GM12875 (cell line): ENCODE data around the gene RYR1.

Experiments used
- H3K4me3 ChIP-seq: one replicate; pipeline ENCODE4 v1.5.1; 2011; ENCODE audit warnings: low read depth, low read length, control low read depth
- TF ChIP-seq, protein P1 (sequence below): IDR thresholded peaks from 2 replicates; pipeline ENCODE4 v1.5.1; 2011; ENCODE audit warnings: low read depth, mild to moderate bottlenecking, control low read depth, inconsistent platforms, low read length, moderate library complexity, borderline replicate concordance; ENCODE audit not compliant: insufficient read depth

Gene RYR1

GRCh38 chr19:38458991-38459390 lies 25.5 kb downstream of the RYR1 start:
- TF ChIP-seq, protein P1, sequence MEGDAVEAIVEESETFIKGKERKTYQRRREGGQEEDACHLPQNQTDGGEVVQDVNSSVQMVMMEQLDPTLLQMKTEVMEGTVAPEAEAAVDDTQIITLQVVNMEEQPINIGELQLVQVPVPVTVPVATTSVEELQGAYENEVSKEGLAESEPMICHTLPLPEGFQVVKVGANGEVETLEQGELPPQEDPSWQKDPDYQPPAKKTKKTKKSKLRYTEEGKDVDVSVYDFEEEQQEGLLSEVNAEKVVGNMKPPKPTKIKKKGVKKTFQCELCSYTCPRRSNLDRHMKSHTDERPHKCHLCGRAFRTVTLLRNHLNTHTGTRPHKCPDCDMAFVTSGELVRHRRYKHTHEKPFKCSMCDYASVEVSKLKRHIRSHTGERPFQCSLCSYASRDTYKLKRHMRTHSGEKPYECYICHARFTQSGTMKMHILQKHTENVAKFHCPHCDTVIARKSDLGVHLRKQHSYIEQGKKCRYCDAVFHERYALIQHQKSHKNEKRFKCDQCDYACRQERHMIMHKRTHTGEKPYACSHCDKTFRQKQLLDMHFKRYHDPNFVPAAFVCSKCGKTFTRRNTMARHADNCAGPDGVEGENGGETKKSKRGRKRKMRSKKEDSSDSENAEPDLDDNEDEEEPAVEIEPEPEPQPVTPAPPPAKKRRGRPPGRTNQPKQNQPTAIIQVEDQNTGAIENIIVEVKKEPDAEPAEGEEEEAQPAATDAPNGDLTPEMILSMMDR = no peak
- no peak overlapping the region for H3K4me3 ChIP-seq

DNA sequence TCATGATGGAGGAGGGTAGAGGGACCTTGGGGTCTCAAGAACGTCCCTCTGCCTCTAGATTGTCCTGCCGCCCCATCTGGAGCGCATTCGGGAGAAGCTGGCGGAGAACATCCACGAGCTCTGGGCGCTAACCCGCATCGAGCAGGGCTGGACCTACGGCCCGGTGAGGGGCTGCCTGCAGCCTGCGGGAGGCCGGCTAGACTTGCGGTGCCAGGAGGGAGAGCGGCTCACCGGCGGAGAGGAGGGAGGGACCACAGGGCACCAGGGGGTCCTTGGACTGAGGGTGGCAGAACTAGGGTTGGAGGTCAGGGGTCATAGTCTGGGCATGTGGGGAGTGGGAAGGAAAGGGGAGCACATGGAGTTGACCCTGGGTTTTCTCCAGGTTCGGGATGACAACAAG lies 29.9 kb downstream of the RYR1 start:
- TF ChIP-seq, protein P1 = no peak
- no peak overlapping the region for H3K4me3 ChIP-seq

GRCh38 chr19:38464421-38465082 lies 31.1 kb downstream of the RYR1 start:
- TF ChIP-seq, protein P1 = no peak
- H3K4me3 ChIP-seq = no peak overlapping the region

GRCh38 chr19:38466050-38466449 lies 32.6 kb downstream of the RYR1 start:
- H3K4me3 ChIP-seq = no peak overlapping the region
- TF ChIP-seq, protein P1 = no peak

- TF ChIP-seq, protein P1 = no peak
- H3K4me3 ChIP-seq = no peak overlapping the region
Measured at GRCh38 chr19:38467541-38468525, 34.3 kb downstream of the RYR1 start.

DNA sequence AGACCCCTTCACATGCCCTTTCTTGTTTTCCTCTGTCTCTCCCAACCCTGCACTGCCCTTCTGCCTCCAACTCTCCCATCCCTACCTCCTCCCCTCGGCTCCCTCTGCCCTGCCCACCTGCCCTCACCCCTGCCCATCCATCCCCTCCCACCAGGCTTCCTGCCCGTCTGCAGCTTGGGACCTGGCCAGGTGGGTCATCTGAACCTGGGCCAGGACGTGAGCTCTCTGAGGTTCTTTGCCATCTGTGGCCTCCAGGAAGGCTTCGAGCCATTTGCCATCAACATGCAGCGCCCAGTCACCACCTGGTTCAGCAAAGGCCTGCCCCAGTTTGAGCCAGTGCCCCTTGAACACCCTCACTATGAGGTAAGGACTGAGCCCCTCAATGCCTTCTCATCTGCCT lies 35.7 kb downstream of the RYR1 start:
- H3K4me3 ChIP-seq = no peak overlapping the region
- TF ChIP-seq, protein P1 = no peak
